NB4 (cell line): ENCODE results near the gene KDM6B.

Source experiments
- CTCF ChIP-seq: IDR thresholded peaks from one replicate; pipeline ENCODE4 v1.5.1; 2012; ENCODE audit warnings: low read depth, low read length
- MAX ChIP-seq: IDR thresholded peaks from 2 replicates; pipeline ENCODE4 v1.6.1; 2011; ENCODE audit warnings: low read depth, low read length
- POLR2A ChIP-seq: IDR thresholded peaks from 2 replicates; pipeline ENCODE4 v1.6.1; 2011; ENCODE audit warnings: mild to moderate bottlenecking; ENCODE audit not compliant: insufficient read length; ENCODE audit errors: extremely low read depth

GRCh38 chr17:7864995-7865650 is 31.1 kb downstream of the KDM6B start:
- TF ChIP-seq CTCF (no peak), POLR2A (no peak), MAX (no peak)
